Measurements from ENCODE around the gene PRKAA1. TPM values are rescaled to one million over a fixed set of nuclear protein-coding genes. Genes with fewer than 3 reads are reported as not detected.

PRKAA1 gene
- total and polyA plus RNA-seq, 2 of the 4 experiments (the other 2 are of a cell fraction): 47.7 to 94.1 TPM

GRCh38 chr5:40755407-40756365 is 42.5 kb downstream of the PRKAA1 start, which contains the start of gene TTC33 (continued):
- TF ChIP-seq CHD1 (IDR thresholded peaks at IDR 0.05; ENCODE audit: low read depth, low read length): no peak

GRCh38 chr5:40755093-40755406 is 43.1 kb downstream of the PRKAA1 start:
- peak overlapping the region; percentile 96 for H3K9ac ChIP-seq (ENCODE audit: low read depth, low read length)
- H2BK120ac ChIP-seq (ENCODE audit: low read depth, low read length): no peak overlapping the region
- peak overlapping the region; percentile 88 for H3K27ac ChIP-seq (ENCODE audit: insufficient read depth, low read length)
- no peak overlapping the region for H2AK5ac ChIP-seq (ENCODE audit: low read depth, low read length)
- peak overlapping the region; percentile 92 for H3K4me3 ChIP-seq (ENCODE audit: insufficient read depth, low read depth, low read length)
- H2AFZ ChIP-seq (replicated peaks; ENCODE audit: low read length, poor library complexity): peak overlapping the region; percentile 89
- H3K14ac ChIP-seq (replicated peaks; ENCODE audit: low read depth, low read length): peak overlapping the region; percentile 50
- H3K56ac ChIP-seq (ENCODE audit: extremely low read depth, insufficient read depth, low read length): peak overlapping the region; percentile 82; the same call in 1 of the 2 replicates
- H2BK15ac ChIP-seq (ENCODE audit: low read depth, low read length): no peak overlapping the region; the same call in 2 of the 3 replicates
- dilution Hi-C loops (cut with HindIII; ENCODE audit: low sequenced_read_pairs, unreplicated experiment): no loop called here
- POLR2A ChIA-PET (ENCODE audit: unreplicated experiment): no interaction called here
- H3K27me3 ChIP-seq (ENCODE audit: control insufficient read depth, insufficient read depth, low read length): no peaks in the 10 kb centered on the region
- no peak overlapping the region; the same call in 1 of the 2 replicates for H3K18ac ChIP-seq (ENCODE audit: low read depth, low read length)
- WGBS, 2 experiments (ENCODE audit: extremely low coverage in 2 of 2, insufficient read length in 1 of 2): 0% methylated on average over 3 of the region's 11 CpGs; no CpG with 5 or more reads in 1 of the 2 experiments
- no peaks in the 10 kb centered on the region for H3K9me3 ChIP-seq (ENCODE audit: control insufficient read depth, insufficient read depth, low read length)
- peak overlapping the region; percentile 74; the same call in 1 of the 2 replicates for H4K5ac ChIP-seq (ENCODE audit: low read depth, low read length)
- H3K36me3 ChIP-seq (ENCODE audit: control insufficient read depth, insufficient read depth, low read length): peaks cover 6% of the 10 kb centered on the region
- peak; percentile 81 for DNase-seq
- H2BK20ac ChIP-seq (ENCODE audit: low read depth, low read length): no peak overlapping the region
- H2AK9ac ChIP-seq (replicated peaks; ENCODE audit: low read depth, low read length, poor library complexity): peak overlapping the region; percentile 92
- H4K8ac ChIP-seq (ENCODE audit: low read depth in 2 of 2, low read length in 2 of 2): peak overlapping the region; percentile 80 to 87; a peak in 3 of 4 replicates
- H2BK5ac ChIP-seq (ENCODE audit: low read depth, low read length, poor library complexity, severe bottlenecking): peak overlapping the region; percentile 85
- CTCF ChIA-PET: no interaction called here
- peaks cover 4% of the 10 kb centered on the region; the same call in 1 of the 2 replicates for H3K4me1 ChIP-seq (ENCODE audit: control insufficient read depth, insufficient read depth, low read length)
- no TSS peak for BruUV-seq (replicated peaks)
- peak; percentile 86 for ATAC-seq (ENCODE audit: low read depth)
- H4K20me1 ChIP-seq (ENCODE audit: insufficient read depth, low read length): no peaks in the 10 kb centered on the region
- H4K91ac ChIP-seq (ENCODE audit: insufficient read depth, low read depth, low read length): peak overlapping the region; percentile 41; the same call in 1 of the 2 replicates
- H3K4ac ChIP-seq (ENCODE audit: low read depth, low read length): peak overlapping the region; percentile 54; the same call in 1 of the 2 replicates
- in situ Hi-C loops (cut with MboI; ENCODE audit: low sequenced_read_pairs): loop anchor here (25.0 kb wide), 1 partner anchor 1368 kb away; no protein-coding TSS in a partner anchor
- peak overlapping the region; percentile 66 for H3K4me2 ChIP-seq (ENCODE audit: low read depth, low read length)
- H3K23ac ChIP-seq (ENCODE audit: low read depth, low read length): peak overlapping the region; percentile 86; the same call in 1 of the 2 replicates
- intact Hi-C loops (cut with micrococcal nuclease): loop anchor here (1.0 to 2.0 kb wide), 2 partner anchors 80 to 124 kb away; partner anchors contain the start of gene RPL37
- H3K79me1 ChIP-seq (ENCODE audit: low read depth in 1 of 2, low read length in 2 of 2): peaks cover 12 to 43% of the 10 kb centered on the region in 2 experiments
- peaks cover 3% of the 10 kb centered on the region; the same call in 1 of the 2 replicates for H3K9me1 ChIP-seq (ENCODE audit: insufficient read depth, low read length)
- no peak for TF ChIP-seq NFE2L2 (IDR thresholded peaks at IDR 0.05; ENCODE audit: low read depth, low read length)
- TF ChIP-seq CTCF (conservative IDR thresholded peaks at IDR 0.05; ENCODE audit: low read depth, low read length): peak; percentile 77
- TF ChIP-seq RAD21 (IDR thresholded peaks at IDR 0.05; ENCODE audit: low read length): peak; percentile 62
- peak; percentile 65 for TF ChIP-seq POLR2A (IDR thresholded peaks at IDR 0.05; ENCODE audit: low read depth, low read length)
- no peak for TF ChIP-seq ELK1 (IDR thresholded peaks at IDR 0.05; ENCODE audit: borderline replicate concordance, low read depth, low read length)
- peak; percentile 39; the same call in 1 of the 2 replicates for TF ChIP-seq SMC3 (IDR thresholded peaks at IDR 0.05; ENCODE audit: low read depth, low read length)
